Astrocyte of the spinal cord (primary cell): ENCODE measurements around the gene ZNRD2.

ENCODE experiments used
- DNase-seq: peaks from one replicate; pipeline ENCODE4 v3.0.0; 2011; ENCODE audit warnings: low read depth, low spot score
- H3K4me3 ChIP-seq: 2 replicates; pipeline ENCODE4 v1.5.1; 2011; ENCODE audit warnings: low read depth, mild to moderate bottlenecking, low read length, moderate library complexity
- CTCF ChIP-seq: IDR thresholded peaks from 2 replicates; pipeline ENCODE4 v1.5.1; 2012; ENCODE audit warnings: low read depth, mild to moderate bottlenecking, low read length, inconsistent platforms
- in situ Hi-C: cut with HindIII; loops from 2 replicates; pipeline ENCODE4 v1.10.0; 2017; ENCODE audit warnings: low sequenced_read_pairs

The ZNRD2 gene

GRCh38 chr11:65558002-65558929 is 12.0 kb upstream of the ZNRD2 start, which contains the start of gene LTBP3:
Gene LTBP3 (minus strand): TSS chr11:65558359. CDS start chr11:65557959, 400 bp downstream.
- H3K4me3 ChIP-seq = peak within 1 kb of the TSS; percentile 72
- no peak for TF ChIP-seq CTCF
- in situ Hi-C loops = no loop called here
- peak; percentile 90 for DNase-seq

- DNase-seq = peak; percentile 73
- TF ChIP-seq CTCF = peak; percentile 1
- H3K4me3 ChIP-seq = peak overlapping the region; percentile 16
- in situ Hi-C loops = no loop called here
Measured at GRCh38 chr11:65558930-65559509, 11.3 kb upstream of the ZNRD2 start.

GRCh38 chr11:65559535-65559934 is 10.7 kb upstream of the ZNRD2 start:
- in situ Hi-C loops = no loop called here
- TF ChIP-seq CTCF = no peak
- H3K4me3 ChIP-seq = no peak overlapping the region
- DNase-seq = no peak

- DNase-seq = peak; percentile 69
- in situ Hi-C loops = no loop called here
- H3K4me3 ChIP-seq = no peak overlapping the region
- TF ChIP-seq CTCF = no peak
Measured at GRCh38 chr11:65559951-65560537, 10.2 kb upstream of the ZNRD2 start.

GRCh38 chr11:65560555-65561418 is 9.5 kb upstream of the ZNRD2 start:
- no peak for TF ChIP-seq CTCF
- in situ Hi-C loops = no loop called here
- peak; percentile 90 for DNase-seq
- no peak overlapping the region for H3K4me3 ChIP-seq

GRCh38 chr11:65562020-65562419 is 8.3 kb upstream of the ZNRD2 start:
- H3K4me3 ChIP-seq = no peak overlapping the region
- in situ Hi-C loops = no loop called here
- no peak for TF ChIP-seq CTCF
- DNase-seq = no peak
